ENCODE data around the gene PRELP.

GRCh38 chr1:203471841-203472240, 3.8 kb upstream of the PRELP start:
- no peak for TF ChIP-seq POLR2AphosphoS5 (IDR thresholded peaks at IDR 0.05)
- TF ChIP-seq CTCF (IDR thresholded peaks at IDR 0.05) = no peak
- TF ChIP-seq POLR2A (IDR thresholded peaks at IDR 0.05) = no peak

Data from sigmoid colon (tissue), 4 donors.